HEK293 (cell line): ENCODE data around the gene IL17C.

Experiments
- CTCF ChIP-seq: fragments of 450-650 bp; formaldehyde crosslinking; IDR thresholded peaks from 2 replicates; pipeline ENCODE4 v1.5.1; 2016; ENCODE audit warnings: missing biosample characterization, missing genetic modification characterization
- REST ChIP-seq: fragments of 450-650 bp; formaldehyde crosslinking; IDR thresholded peaks from 2 replicates; pipeline ENCODE4 v1.5.1; 2016; ENCODE audit warnings: missing biosample characterization, missing genetic modification characterization
- TCF7L2 ChIP-seq: IDR thresholded peaks from 2 replicates; pipeline ENCODE4 v1.6.1; 2011; ENCODE audit warnings: low read depth, mild to moderate bottlenecking, inconsistent platforms, low read length, moderate library complexity, borderline replicate concordance
- ZNF274 ChIP-seq, 2 experiments: fragments of 200-500 bp in 1 of 2; fragments of 450-650 bp in 1 of 2; sonication (Bioruptor generic) in 1 of 2; formaldehyde crosslinking in 1 of 2; IDR thresholded peaks; 2 replicates each; pipeline versions ENCODE4 v1.5.1 to v1.6.1; 2014 to 2016; ENCODE audit warnings: borderline replicate concordance in 1 of 2, inconsistent platforms in 1 of 2, low read length in 1 of 2, missing biosample characterization in 1 of 2, missing genetic modification characterization in 1 of 2
- ZNF426 ChIP-seq: fragments of 450-650 bp; formaldehyde crosslinking; IDR thresholded peaks from 2 replicates; pipeline ENCODE4 v1.5.1; 2017; ENCODE audit warnings: missing biosample characterization, missing genetic modification characterization, mild to moderate bottlenecking, inconsistent platforms, moderate library complexity
- ZNF600 ChIP-seq: fragments of 450-650 bp; formaldehyde crosslinking; IDR thresholded peaks from 2 replicates; pipeline ENCODE4 v1.5.1; 2016; ENCODE audit warnings: missing biosample characterization, missing genetic modification characterization

- TF ChIP-seq CTCF (tag by site-specific recombination) (peak; percentile 61; the same call in 1 of the 2 replicates), TCF7L2 (no peak), ZNF600 (tag by site-specific recombination) (no peak), ZNF426 (tag by site-specific recombination) (no peak), REST (no peak), ZNF274 (IDR thresholded peaks at IDR 0.05; ENCODE audit: low read length) (no peak), ZNF274 (tag by site-specific recombination; IDR thresholded peaks at IDR 0.05; ENCODE audit: borderline replicate concordance) (no peak)
Observed at GRCh38 chr16:88672776-88673175, 34.4 kb downstream of the IL17C start.
